Activated naive CD4-positive, alpha-beta T cell treated with anti-CD3 and anti-CD28 coated beads, Interleukin-2, amount 10 ng/mL, durations not matched to agents 7 days and 5 days (primary cell): ENCODE data around the gene GCNT1.
"Not testable (repeated sequence)": the region's sequence is repeated elsewhere in the genome, so short reads cannot be mapped to it uniquely, and the experiment has no call there.

Experiments
- CTCF ChIA-PET: fragments of 350-600 bp; sonication (Branson Sonifier 250); formaldehyde crosslinking; loops from one replicate; lab custom pipeline; 2021; ENCODE audit warnings: antibody characterized with exemption; lab: Charles Lee
- DNase-seq: peaks from one replicate; pipeline ENCODE4 v3.0.0-alpha.2; 2020
- H3K27ac Mint-ChIP-seq: one replicate; pipeline ENCODE4 v1.8.0; 2021; ENCODE audit warnings: mild to moderate bottlenecking, moderate library complexity, mixed read lengths
- H3K27me3 Mint-ChIP-seq: one replicate; pipeline ENCODE4 v1.8.0; 2021; ENCODE audit warnings: mild to moderate bottlenecking, mixed read lengths
- H3K36me3 Mint-ChIP-seq: one replicate; pipeline ENCODE4 v1.8.0; 2021; ENCODE audit warnings: mixed read lengths
- H3K4me1 Mint-ChIP-seq: one replicate; pipeline ENCODE4 v1.8.0; 2021; ENCODE audit warnings: mixed read lengths
- H3K4me3 Mint-ChIP-seq: one replicate; pipeline ENCODE4 v1.8.0; 2021; ENCODE audit warnings: mild to moderate bottlenecking, moderate library complexity, mixed read lengths
- H3K9me3 Mint-ChIP-seq: one replicate; pipeline ENCODE4 v1.8.0; 2021; ENCODE audit warnings: mixed read lengths

GCNT1 gene

GRCh38 chr9:76486151-76486550, 27.2 kb downstream of the GCNT1 start:
- Mint-ChIP-seq H3K27ac (no peak overlapping the region), H3K36me3 (no peaks in the 10 kb centered on the region), H3K4me3 (no peak overlapping the region), H3K27me3 (no peaks in the 10 kb centered on the region), H3K9me3 (peaks cover 5% of the 10 kb centered on the region), H3K4me1 (no peaks in the 10 kb centered on the region)
- CTCF ChIA-PET = interaction anchor here (0.6 kb wide), 1 partner anchor 22 kb away, joined by 3 read pairs; no protein-coding TSS in a partner anchor
- no peak for DNase-seq

GRCh38 chr9:76490249-76490990, 31.4 kb downstream of the GCNT1 start:
- H3K27me3 Mint-ChIP-seq = no peaks in the 10 kb centered on the region
- no peak overlapping the region for H3K4me3 Mint-ChIP-seq
- peaks cover 6% of the 10 kb centered on the region for H3K9me3 Mint-ChIP-seq
- no peaks in the 10 kb centered on the region for H3K4me1 Mint-ChIP-seq
- H3K36me3 Mint-ChIP-seq = no peaks in the 10 kb centered on the region
- H3K27ac Mint-ChIP-seq = no peak overlapping the region
- CTCF ChIA-PET = no interaction called here
- no peak for DNase-seq

- H3K27me3 Mint-ChIP-seq, H3K4me1 Mint-ChIP-seq, H3K27ac Mint-ChIP-seq, DNase-seq, H3K4me3 Mint-ChIP-seq, CTCF ChIA-PET, H3K9me3 Mint-ChIP-seq, H3K36me3 Mint-ChIP-seq: not testable (repeated sequence)
These were observed 32.1 kb downstream of the GCNT1 start for GRCh38 chr9:76491056-76491455.

GRCh38 chr9:76493496-76493895, 34.5 kb downstream of the GCNT1 start:
- H3K36me3 Mint-ChIP-seq, H3K9me3 Mint-ChIP-seq, H3K27me3 Mint-ChIP-seq, DNase-seq, H3K4me3 Mint-ChIP-seq, H3K4me1 Mint-ChIP-seq, H3K27ac Mint-ChIP-seq, CTCF ChIA-PET: not testable (repeated sequence)

GRCh38 chr9:76500061-76500460, 41.1 kb downstream of the GCNT1 start:
- H3K4me1 Mint-ChIP-seq = no peaks in the 10 kb centered on the region
- no peaks in the 10 kb centered on the region for H3K27me3 Mint-ChIP-seq
- no peak overlapping the region for H3K4me3 Mint-ChIP-seq
- CTCF ChIA-PET = no interaction called here
- no peaks in the 10 kb centered on the region for H3K36me3 Mint-ChIP-seq
- no peak for DNase-seq
- H3K27ac Mint-ChIP-seq = no peak overlapping the region
- H3K9me3 Mint-ChIP-seq = peaks cover 2% of the 10 kb centered on the region

GRCh38 chr9:76502746-76503145, 43.8 kb downstream of the GCNT1 start:
- Mint-ChIP-seq H3K27ac (no peak overlapping the region), H3K4me3 (no peak overlapping the region), H3K27me3 (no peaks in the 10 kb centered on the region), H3K4me1 (no peaks in the 10 kb centered on the region), H3K36me3 (no peaks in the 10 kb centered on the region), H3K9me3 (no peaks in the 10 kb centered on the region)
- no peak for DNase-seq
- CTCF ChIA-PET = interaction anchor here (0.6 kb wide), 1 partner anchor 158 kb away, joined by 3 read pairs; no protein-coding TSS in a partner anchor

GRCh38 chr9:76510041-76510440, 51.1 kb downstream of the GCNT1 start:
- no peaks in the 10 kb centered on the region for H3K4me1 Mint-ChIP-seq
- no peak overlapping the region for H3K27ac Mint-ChIP-seq
- H3K36me3 Mint-ChIP-seq = no peaks in the 10 kb centered on the region
- CTCF ChIA-PET = no interaction called here
- DNase-seq = no peak
- no peak overlapping the region for H3K4me3 Mint-ChIP-seq
- no peaks in the 10 kb centered on the region for H3K27me3 Mint-ChIP-seq
- H3K9me3 Mint-ChIP-seq = no peaks in the 10 kb centered on the region

- Mint-ChIP-seq H3K27ac (no peak overlapping the region), H3K9me3 (no peaks in the 10 kb centered on the region), H3K36me3 (no peaks in the 10 kb centered on the region), H3K4me1 (no peaks in the 10 kb centered on the region), H3K27me3 (no peaks in the 10 kb centered on the region), H3K4me3 (no peak overlapping the region)
- DNase-seq = no peak
- CTCF ChIA-PET = no interaction called here
These were observed 51.5 kb downstream of the GCNT1 start for GRCh38 chr9:76510446-76510845.

- CTCF ChIA-PET = no interaction called here
- H3K36me3 Mint-ChIP-seq = no peaks in the 10 kb centered on the region
- DNase-seq = no peak
These were observed 53.8 kb downstream of the GCNT1 start for GRCh38 chr9:76512826-76513225.

GRCh38 chr9:76516350-76516749, 57.4 kb downstream of the GCNT1 start:
- Mint-ChIP-seq H3K27me3 (peaks cover 3% of the 10 kb centered on the region), H3K4me1 (no peaks in the 10 kb centered on the region), H3K4me3 (no peak overlapping the region), H3K27ac (no peak overlapping the region), H3K9me3 (no peaks in the 10 kb centered on the region), H3K36me3 (no peaks in the 10 kb centered on the region)
- CTCF ChIA-PET = no interaction called here
- no peak for DNase-seq

More at GRCh38 chr9:76512826-76513225, 53.8 kb downstream of the GCNT1 start:
- Mint-ChIP-seq H3K27ac (no peak overlapping the region), H3K4me3 (no peak overlapping the region), H3K4me1 (no peaks in the 10 kb centered on the region), H3K27me3 (peaks cover 3% of the 10 kb centered on the region), H3K9me3 (no peaks in the 10 kb centered on the region)

GRCh38 chr9:76516871-76517270, 57.9 kb downstream of the GCNT1 start:
- Mint-ChIP-seq H3K4me1 (no peaks in the 10 kb centered on the region), H3K27me3 (peaks cover 3% of the 10 kb centered on the region), H3K36me3 (no peaks in the 10 kb centered on the region), H3K4me3 (no peak overlapping the region), H3K9me3 (no peaks in the 10 kb centered on the region), H3K27ac (no peak overlapping the region)
- CTCF ChIA-PET = no interaction called here
- no peak for DNase-seq

GRCh38 chr9:76519075-76519835, 60.3 kb downstream of the GCNT1 start:
- H3K36me3 Mint-ChIP-seq = no peaks in the 10 kb centered on the region
- no peak overlapping the region for H3K27ac Mint-ChIP-seq
- no peak overlapping the region for H3K4me3 Mint-ChIP-seq
- CTCF ChIA-PET = no interaction called here
- DNase-seq = no peak
- H3K4me1 Mint-ChIP-seq = no peaks in the 10 kb centered on the region
- H3K9me3 Mint-ChIP-seq = no peaks in the 10 kb centered on the region
- H3K27me3 Mint-ChIP-seq = peaks cover 3% of the 10 kb centered on the region

GRCh38 chr9:76521244-76521681, 62.3 kb downstream of the GCNT1 start:
- CTCF ChIA-PET = no interaction called here
- Mint-ChIP-seq H3K36me3 (no peaks in the 10 kb centered on the region), H3K27me3 (peaks cover 3% of the 10 kb centered on the region), H3K4me3 (no peak overlapping the region), H3K27ac (no peak overlapping the region), H3K9me3 (no peaks in the 10 kb centered on the region), H3K4me1 (no peaks in the 10 kb centered on the region)
- no peak for DNase-seq

- CTCF ChIA-PET = no interaction called here
- no peaks in the 10 kb centered on the region for H3K27me3 Mint-ChIP-seq
- no peaks in the 10 kb centered on the region for H3K36me3 Mint-ChIP-seq
- H3K9me3 Mint-ChIP-seq = no peaks in the 10 kb centered on the region
- H3K4me3 Mint-ChIP-seq = no peak overlapping the region
- H3K4me1 Mint-ChIP-seq = no peaks in the 10 kb centered on the region
- no peak for DNase-seq
- H3K27ac Mint-ChIP-seq = no peak overlapping the region
These were observed 62.9 kb downstream of the GCNT1 start for GRCh38 chr9:76521906-76522305.
